Measurements from ENCODE around the gene TBATA.

The TBATA gene

DNA sequence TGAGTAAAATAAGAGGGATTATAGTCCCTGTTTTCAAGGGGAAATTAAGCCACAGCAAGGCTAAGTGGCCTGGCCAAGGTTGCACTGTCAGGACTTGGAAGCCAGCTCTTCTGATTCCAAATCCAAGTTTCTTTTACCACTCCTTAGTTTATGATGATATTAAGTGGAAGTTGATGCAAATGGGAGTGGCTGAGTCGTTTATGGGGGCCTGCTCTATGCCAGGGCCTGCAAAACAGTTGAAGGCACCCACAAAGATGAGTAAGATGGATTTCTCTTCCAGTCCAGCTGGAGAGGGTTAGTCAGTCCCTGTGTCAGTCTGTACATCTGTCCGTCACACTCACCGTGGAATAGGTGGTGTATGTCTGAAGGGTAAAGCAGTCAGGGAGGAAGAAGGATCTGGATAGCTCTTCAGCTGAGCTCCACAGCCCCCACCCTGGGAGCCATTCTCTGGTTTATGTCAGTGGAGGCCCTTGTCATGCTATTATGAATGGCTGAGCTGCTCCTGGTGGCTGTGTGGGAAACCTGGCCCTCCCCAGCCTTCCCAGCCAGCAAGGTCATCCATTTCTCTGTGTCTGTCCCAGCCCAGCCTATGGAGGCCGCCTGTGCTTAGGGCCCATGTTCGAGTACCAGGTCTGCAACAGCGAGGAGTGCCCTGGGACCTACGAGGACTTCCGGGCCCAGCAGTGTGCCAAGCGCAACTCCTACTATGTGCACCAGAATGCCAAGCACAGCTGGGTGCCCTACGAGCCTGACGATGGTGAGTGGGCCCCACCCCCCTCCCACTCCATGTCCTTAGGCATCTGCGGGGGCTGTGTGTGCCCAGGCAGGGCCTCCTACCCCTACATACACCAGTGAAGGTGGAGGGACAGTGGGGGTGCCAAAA, 44.5 kb downstream of the TBATA start:
- DNase-seq: no peak

DNA sequence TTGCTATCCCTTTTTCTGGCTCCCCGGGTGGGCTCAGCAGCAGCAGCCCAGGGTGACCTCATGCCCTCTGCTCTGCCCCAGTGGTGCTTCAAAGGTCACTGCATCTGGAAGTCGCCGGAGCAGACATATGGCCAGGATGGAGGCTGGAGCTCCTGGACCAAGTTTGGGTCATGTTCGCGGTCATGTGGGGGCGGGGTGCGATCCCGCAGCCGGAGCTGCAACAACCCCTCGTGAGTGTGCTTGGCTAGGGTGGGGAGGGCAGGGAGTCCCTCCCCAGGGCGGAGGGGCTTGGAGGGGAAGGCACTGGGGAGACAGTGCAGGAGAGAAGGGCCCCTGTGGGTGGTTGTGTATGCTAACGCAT, 46.4 kb downstream of the TBATA start:
- no peak for DNase-seq

DNA sequence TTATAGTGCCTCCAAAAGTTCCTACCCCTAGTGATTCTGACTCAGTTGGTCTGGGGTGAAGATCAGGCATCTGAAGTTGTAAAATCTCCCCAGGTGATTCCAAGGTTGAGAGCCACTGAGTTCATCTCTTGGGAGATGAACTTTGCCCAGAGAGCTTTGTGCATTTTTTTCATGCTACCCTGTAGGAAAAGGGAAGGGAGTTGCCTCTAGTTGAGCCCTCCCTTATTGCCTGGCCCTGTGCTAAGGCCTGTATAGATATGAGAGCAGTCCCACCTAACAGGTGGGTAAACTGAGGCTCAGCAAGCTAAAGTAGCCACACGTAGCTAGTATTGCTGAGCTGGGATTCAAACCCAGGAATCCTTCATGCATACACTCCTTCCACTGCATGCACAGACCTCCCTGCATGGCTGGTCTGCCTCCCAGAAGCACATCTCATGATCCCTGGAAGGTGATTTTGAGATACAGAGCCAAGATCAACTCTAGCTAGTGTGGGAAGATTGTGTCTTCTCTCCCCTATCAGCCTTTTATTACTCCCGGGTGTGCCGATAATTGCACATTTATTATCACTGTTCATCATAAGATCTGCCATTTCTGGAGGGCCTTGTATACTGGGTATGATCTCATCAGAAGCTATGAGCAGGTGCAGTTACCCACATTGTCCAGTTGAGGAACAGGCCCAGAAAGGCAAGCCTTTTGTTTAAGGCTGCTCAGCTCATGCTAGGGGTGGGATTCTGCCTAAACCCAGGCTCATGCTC, 47.0 kb downstream of the TBATA start:
- DNase-seq: no peak

DNA sequence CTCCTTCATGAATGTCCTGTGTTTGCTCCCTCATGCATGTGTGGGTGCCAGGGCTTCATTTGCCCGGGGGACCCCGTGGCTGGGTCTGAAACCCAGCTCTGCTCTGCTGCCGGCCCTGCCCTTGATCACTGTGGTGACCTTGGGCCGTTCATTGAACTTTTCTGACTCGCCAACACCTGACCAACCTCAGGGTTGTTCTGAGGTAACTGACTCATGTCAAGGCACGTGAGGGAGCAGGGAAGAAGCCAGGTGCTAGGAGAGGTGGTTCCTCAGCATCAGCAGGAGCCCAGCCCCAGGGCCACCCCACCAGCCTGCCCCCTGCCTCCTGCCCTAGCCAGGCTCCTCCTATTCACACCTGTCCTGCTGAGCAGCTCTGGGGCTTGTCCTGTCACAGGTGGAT, 47.9 kb downstream of the TBATA start:
- no peak for DNase-seq

GRCh38 chr10:70736525-70736924, 48.7 kb downstream of the TBATA start:
- DNase-seq: no peak

DNA sequence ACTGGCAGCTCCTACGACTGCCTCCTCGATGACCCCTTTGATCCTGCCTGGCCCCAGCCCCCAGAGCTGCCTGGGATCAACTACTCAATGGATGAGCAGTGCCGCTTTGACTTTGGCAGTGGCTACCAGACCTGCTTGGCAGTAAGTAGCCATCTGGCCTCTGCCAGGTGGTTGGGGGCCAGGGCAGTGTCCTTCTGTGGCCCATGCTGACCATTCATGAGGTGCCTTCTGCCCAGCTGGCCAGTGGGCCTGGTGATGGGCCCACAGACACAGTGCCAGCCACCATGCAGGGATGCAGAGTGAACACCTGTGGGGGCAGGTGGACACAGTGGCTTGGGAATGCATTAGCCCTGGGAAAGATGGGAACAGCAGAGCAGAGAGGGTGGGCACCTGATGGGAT, 50.0 kb downstream of the TBATA start:
- DNase-seq: no peak

GRCh38 chr10:70733051-70733450, 52.1 kb downstream of the TBATA start:
- DNase-seq: no peak

DNA sequence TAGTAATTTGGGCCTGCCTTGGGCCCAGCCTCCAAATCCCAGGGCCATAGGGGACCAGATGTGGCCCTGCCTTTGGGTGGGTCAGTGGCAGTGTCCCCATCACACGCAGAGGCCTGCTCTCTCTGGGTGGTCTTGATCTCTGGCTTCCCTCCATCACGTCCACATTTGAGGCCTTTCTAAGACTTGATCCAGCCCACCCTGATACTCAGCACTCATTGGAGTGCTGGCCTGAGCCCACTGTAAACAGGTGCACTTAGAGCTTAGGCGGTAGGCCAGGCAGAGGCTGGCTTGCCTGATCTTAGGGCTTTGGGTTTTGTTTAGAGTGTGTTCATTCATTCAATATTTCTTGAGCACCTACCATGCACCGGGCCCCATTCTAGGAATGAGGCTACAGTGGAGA, 52.6 kb downstream of the TBATA start:
- DNase-seq: no peak

DNA sequence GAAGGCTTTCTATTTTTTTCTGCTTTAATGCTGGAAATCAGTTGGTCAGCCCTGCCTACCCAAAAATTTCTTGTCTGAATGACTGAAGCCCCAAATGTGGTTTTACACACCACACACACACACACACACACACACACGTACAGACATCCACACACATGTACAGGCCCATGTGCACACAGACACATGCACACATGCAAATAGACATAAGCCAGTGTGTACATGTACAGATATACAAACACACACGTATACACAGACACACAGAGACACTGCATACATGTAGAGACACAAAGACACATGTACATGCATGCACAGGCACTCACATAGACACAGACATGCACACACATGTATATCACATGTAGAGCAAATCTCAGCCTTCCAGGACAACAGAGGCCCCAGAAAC, 54.2 kb downstream of the TBATA start:
- DNase-seq: no peak

GRCh38 chr10:70729763-70730357, 55.3 kb downstream of the TBATA start:
- no peak for DNase-seq

DNA sequence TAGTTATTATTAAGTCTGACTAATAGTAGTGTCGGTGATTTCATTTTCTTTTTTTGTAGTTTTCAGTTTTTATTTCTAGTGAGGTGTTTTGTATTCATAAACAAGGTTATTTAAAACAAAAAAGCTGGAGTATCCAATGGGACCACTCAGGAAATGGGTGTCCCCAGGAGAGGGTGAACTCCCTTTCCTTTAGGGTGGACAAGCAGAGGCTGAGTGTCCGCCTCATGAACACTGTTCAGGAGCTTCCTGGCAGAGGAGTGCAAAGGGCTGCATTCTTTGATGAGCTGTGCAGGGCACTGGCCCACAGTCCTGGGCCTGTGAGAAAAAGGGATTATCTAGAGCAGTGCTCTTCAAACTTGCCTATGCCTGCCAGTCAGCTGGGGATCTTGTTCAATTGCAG, 56.8 kb downstream of the TBATA start:
- DNase-seq: no peak

DNA sequence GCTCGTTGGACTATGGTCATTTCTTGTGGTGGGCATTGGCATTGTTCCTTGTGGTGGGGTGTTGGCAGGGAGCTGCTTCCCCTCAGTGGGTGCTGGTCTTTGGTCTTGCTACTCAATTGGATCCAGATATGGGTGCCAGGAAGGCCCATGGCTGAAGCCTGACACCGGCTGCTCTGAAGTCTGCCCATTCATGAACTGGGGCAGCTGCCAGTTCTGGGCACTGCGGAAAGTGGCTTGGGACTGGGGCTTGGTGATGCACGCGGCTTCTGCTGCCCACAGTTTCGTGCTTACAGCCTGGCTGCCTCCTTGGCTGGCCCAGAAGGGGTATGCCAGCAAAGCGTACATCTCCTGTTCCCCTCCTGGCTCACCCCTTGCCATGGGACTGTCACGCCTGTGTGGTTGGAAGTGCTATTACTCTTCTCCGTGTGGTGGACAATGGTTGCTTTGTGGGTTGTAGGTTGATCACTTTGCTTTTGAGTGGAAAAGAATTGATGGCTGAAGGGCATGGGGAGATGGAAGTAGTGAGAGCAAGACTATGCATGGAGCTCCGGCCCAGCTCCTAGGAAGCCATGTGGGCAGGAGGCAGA, 58.2 kb downstream of the TBATA start:
- no peak for DNase-seq

DNA sequence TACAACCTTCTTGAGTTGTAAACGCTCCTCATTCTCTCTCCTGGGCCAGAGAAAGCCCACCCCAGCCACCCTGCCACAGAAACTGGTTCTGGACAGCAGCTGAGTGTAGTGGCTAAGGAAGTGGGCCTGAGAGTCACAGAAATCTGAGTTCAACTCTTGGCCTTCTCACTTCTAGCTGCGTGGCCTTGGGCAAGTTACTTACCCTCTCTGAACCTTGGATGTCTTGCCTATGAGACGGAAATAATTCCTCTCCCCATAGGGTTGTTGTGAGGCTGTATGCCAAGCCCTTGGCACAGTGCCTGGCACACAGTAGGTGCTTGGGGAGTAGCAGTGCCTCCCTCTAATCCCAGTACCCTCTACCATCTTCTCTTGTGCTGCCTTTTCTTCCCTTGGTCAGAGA, 61.4 kb downstream of the TBATA start:
- DNase-seq: no peak

DNA sequence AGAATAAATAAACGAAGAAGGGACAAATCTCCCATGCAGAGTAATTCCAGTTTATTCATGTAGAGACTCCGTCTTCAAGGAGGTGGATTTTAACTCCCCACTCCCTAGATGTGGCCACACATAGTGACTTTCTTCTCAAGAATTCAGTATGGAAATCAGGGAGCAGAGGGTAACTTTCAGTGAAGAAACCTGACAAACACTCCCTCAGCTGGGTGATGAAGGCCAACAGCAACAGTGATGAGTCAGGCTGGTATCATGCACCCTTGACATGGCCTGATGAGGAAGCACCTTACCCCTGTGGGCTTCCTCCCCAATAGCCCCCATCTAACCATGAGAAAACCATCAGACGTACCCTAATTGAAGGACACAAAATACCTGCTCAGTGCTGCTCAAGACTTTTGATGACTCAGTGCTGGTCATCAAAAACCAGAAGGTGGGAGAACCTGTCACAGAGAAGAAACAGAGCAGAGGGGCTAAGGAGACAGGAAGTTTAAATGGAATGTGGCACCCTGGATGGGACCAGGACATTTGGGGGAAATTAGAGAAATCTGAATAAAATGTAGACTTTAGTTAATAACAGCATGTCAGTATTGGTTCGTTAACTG, 62.3 kb downstream of the TBATA start:
- no peak for DNase-seq
